Suprapubic skin (tissue), 3 donors: ENCODE results near the gene NRG3.

Source experiments
- CTCF ChIP-seq, 2 donors: fragments of 200-600 bp in 1 of 2; fragments of 450-650 bp in 1 of 2; sonication (generic) in 1 of 2; IDR thresholded peaks; one replicate each; pipeline ENCODE4 v1.5.1; 2016 to 2019; ENCODE audit warnings: antibody characterized with exemption in 2 of 2, mild to moderate bottlenecking in 1 of 2, moderate library complexity in 1 of 2
- EP300 ChIP-seq: sonication (generic); formaldehyde crosslinking; IDR thresholded peaks from one replicate; pipeline ENCODE4 v1.6.1; 2017; ENCODE audit warnings: antibody characterized with exemption
- POLR2A ChIP-seq, 2 donors: fragments of 450-650 bp; IDR thresholded peaks; one replicate each; pipeline ENCODE4 v1.6.1; 2017; ENCODE audit warnings: antibody characterized with exemption in 2 of 2, mild to moderate bottlenecking in 2 of 2, moderate library complexity in 2 of 2

- TF ChIP-seq CTCF (IDR thresholded peaks at IDR 0.05) (no peak), POLR2A (IDR thresholded peaks at IDR 0.05) (no peak), EP300 (no peak)
Measured at GRCh38 chr10:82742478-82742877, 867.5 kb downstream of the NRG3 start.
